HG02642 (cell line): ENCODE measurements around the gene TENM4.
"Not testable (repeated sequence)": the region's sequence is repeated elsewhere in the genome, so short reads cannot be mapped to it uniquely, and the experiment has no call there.

Source experiments
- ATAC-seq: cut with Tn5 transposase; IDR thresholded peaks from one replicate; pipeline ENCODE4 v1.9.1; 2021; ENCODE audit warnings: mild to moderate bottlenecking; ENCODE audit not compliant: unreplicated experiment, poor library complexity

TENM4 gene

DNA sequence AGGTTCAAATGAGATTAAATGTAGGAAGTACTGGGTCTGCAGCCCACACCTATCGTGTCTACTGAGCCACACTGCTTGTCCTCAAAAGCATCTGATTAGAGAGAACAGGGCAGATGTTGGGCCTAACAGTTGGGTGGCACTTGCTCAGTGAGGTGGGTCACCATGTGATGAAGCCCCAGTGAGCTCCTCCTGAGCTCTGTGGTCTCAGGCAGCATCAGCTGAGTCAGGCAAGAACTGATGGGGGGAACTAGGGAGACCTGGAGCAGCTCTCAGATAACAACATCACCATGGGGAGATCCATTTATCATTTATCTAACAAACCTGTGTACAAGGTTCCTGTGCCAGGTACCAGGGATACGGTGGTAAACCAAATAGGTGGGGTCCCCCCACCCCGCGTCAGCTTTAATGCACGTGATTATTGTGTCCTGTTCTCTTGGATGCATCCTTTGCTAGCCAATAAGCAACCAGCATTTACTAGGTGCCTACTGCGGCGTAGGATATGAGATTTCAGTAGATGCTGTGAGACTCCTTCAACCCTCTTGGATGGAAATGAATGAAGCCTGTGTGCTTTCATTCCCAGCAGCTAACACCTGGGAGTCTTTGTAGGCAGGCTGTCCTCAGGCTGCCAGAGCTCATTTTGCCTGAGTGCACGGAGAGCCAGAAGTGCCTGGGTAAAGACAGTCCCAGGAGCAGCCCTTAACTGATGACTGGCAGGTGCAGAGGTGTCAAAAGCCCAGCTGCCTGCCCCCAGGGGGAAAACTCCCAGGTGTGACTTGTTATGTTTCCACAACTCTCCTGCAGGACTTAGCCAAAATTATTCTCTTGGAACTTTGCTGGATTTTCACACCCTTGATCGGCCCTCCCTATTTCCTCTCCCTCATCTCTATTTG lies 792.6 kb downstream of the TENM4 start:
- ATAC-seq, result no peak

DNA sequence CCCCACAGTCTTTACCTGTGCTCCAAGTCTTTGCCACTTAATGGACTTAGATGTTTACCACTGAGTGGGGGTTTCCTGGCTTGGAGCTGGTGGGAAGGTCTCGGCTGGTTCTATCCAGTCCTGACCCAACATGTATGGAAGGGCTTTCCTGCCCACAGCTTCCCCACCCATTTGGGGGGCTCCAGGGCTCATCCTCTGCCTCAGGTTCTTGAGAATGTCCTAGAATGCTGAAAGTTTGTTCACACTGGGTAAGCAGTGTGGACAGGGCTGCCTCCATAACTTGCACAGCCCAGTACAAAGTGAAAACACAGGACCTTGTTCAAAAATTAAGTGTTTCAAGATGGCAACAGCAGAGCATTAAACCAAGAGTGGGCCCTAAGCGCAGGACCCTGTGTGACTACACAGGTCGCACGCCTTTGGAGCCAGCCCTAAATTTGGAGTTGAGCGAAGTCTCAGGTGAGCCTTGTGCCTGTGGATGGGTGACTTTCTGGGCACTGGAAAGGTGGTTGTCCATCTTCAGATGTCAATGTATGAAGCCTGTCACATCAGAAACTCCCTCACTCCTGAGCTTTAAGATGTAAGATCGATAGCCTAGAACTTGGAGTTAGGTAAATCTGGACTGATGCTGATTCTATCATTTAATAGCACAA lies 793.4 kb downstream of the TENM4 start:
- ATAC-seq, result no peak

DNA sequence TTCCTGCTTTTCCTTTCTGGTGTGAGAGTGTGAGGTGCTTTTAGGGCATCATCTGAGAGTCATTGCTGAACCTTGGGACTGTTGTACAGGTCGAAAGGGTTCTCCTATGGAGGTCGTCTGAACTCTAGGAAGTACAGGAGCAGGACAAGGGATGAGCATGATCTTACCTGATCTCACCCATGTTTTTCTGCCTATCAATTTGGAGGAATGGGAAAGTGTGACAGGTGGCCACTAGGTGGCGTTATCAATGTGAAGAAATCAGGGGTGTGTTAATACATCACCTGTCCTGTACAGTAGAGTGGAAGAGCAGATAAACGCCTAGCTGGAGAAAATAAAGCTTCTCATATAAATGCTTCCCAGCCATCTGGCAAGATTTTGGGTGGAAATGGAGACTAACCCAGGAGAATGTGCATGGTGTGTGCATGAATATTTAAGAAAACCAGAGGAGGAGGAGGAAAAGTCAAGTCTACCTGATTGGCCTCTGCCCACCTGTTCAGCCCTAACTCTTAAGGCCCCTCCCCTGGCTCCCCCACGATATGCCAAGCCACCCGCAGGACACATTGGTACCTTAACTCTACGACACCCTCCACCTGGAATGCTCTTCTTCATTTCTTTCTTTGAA lies 794.2 kb downstream of the TENM4 start:
- ATAC-seq, result peak; percentile 48

DNA sequence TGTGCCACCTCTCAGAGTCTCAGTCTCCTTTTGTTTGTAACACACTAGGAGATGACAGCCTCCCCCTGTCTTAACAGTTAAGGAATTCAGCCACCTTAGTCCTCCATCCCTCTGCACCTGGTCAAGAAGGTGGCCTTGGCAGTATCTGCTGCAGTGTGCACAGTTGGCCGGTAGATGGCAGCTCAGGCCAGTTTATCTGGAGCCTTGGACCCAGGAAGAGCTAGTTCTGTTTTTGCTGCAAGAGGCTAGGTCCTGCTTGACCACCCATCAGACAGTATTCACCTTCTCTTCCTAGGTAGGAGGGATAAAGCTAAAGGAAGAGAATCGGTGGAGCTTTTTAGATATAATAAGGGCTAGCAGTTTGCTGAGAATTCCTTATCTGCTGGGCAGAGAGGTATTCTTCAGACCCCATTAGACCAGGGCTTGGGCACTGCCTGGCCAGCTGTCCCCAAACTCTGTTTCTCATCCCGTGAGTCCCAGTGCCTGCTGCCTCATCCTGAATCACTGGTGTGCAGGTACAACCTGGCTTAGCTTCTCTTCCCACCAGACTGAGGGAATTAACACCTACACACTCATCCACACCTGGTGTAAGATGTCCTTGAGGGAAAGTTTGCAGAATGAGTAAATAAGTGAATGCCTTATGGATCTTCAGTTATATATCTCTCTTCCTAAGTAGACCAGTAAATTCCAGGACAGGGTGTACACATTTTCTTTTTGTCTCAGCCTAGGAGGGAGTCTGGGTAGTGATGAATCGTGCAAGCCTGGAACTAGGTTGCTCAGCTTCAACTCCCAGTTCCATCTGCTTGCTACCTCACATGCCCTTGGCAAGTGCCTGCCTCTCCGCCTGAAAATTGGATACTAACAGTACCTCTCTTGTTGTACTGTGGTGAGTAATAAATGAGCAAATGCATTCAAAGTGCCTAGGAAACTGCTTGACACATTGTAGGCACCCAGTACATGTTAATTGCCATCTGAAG lies 795.3 kb downstream of the TENM4 start:
- ATAC-seq, result peak; percentile 85

DNA sequence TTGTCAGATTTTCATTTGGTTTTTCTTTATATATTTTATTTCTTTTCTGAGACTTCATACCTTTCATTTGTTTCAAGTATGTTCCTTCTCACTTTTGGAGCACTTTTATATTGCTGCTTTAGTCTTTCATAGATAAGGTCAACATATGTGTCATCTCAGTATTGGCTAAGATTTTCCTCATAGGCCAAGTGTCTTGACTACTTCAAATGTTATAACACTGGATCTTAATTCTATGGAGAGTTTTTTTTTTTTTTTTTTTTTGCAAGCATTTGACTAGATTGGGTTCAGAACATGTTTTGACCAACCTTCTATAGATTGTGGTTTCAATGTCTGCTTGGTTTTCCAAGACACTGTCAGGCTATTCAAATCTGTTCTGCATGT lies 797.2 kb downstream of the TENM4 start:
- ATAC-seq, result no peak

DNA sequence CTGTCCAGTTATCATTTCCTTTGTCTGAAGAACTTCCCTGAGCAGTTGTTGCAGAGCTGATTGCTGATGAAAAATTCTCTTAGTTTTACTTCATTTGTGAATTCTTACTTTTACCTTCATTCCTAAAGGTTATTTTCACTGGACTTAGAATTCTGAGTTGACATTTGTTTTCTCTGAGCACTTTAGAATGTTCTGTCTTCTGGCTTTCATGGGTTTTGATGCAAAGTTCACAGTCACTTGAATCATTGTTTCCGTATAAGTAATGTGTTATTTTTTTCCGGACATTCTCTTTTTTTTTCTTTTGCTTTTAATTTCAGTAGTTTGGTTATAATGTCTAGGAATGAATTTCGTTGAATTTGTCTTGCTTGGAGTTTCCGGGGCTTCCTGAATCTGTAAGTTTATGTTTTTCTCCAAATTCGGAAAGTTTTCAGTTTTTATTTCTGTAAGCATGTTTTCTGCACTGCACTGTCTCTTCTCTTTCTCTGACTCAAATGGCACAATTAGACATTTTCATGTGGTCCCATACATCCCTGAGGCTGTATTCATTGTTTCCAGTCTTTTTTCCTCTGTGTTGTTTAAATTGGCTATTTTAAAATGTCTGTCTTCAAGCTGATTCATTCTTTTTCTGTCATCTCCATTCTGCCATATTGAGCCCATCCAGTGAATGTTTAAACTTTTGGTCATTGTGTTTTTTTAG lies 797.7 kb downstream of the TENM4 start:
- ATAC-seq, result no peak

DNA sequence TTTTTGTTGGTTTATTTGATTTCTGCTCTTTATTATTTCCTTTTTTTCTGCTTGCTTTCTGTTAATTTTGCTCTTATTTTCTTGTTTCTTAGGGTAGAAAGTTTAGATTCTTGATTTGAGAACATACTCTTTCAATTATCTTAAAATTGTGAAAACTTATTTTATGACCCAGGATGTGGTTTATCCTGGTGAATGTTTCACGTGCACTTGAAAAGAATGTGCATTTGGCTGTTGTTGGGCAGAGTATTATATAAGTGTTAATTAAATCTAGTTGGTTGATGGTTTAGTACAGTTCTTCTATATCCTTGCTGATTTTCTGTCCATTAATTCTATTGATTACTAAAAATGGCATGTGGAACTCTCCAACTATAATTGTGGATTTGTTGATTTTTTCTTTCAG lies 799.3 kb downstream of the TENM4 start:
- ATAC-seq, result no peak

DNA sequence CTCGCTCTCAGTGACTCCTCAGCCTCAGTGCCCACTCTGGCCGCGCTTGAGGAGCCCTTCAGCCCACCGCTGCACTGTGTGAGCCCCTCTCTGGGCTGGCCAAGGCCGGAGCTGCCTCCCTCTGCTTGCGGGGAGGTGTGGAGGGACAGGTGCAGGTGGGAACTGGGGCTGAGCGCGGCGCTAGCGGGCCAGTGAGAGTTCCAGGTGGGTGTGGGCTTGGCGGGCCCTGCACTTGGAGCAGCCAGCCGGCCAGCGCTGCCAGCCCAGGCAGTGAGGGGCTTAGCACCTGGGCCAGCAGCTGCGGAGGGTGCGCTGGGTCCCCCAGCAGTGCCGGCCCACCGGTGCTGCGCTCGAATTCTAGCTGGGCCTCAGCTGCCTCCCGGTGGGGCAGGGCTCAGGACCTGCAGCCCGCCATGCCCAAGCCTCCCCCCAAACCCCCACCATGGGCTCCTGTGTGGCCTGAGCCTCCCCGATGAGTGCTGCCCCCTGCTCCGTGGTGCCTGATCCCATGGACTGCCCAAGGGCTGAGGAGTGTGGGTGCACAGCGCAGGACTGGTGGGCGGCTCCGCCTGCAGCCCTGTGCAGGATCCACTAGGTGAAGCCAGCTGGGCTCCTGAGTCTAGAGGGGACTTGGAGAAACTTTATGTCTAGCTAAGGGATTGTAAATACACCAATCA lies 802.0 kb downstream of the TENM4 start:
- no peak for ATAC-seq

DNA sequence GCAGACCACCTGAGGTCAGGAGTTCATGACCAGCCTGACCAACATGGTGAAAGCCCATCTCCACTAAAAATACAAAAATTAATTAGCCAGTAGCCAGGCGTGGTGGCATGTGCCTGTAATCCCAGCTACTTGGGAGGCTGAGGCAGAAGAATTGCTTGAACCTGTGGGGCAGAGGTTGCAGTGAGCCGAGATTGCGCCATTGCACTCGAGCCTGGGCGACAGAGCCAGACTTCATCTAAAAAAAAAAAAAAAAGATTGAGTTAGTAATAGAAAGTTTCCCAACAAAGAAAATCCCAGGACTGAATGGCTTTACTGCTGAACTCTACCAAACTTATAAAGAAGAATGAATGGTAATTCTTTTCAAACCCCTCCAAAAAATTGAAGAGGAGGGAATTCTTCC lies 803.3 kb downstream of the TENM4 start:
- ATAC-seq, result not testable (repeated sequence)

DNA sequence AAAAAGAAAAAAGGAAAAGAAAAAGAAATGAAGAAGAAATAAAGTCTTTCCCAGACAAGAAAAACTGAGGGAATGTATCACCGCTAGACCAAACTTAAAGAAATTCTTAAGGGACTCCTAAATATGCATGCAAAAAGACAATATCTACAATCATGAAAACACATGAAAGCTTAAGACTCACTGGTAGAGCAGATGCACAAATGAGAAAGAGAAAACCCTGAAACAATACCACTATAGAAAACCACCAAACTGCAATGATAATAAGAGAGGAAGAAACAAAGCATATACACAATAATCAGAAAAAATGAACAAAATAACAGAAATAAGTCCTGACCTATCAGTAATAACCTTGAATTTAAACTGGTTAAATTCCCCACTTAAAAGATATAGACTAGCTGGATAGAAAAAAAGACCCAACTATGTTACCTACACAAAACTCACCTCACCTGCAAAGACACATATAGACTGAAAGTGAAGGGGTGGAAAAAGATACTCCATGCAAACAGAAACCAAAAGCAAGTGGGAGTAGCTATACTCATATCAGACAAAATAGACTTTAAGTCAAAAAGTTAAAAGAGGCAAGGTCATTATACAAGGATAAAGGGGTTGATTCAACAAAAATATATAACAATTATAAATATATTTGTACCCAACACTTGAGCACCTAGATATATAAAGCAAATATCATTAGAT lies 804.9 kb downstream of the TENM4 start:
- peak; percentile 54 for ATAC-seq

DNA sequence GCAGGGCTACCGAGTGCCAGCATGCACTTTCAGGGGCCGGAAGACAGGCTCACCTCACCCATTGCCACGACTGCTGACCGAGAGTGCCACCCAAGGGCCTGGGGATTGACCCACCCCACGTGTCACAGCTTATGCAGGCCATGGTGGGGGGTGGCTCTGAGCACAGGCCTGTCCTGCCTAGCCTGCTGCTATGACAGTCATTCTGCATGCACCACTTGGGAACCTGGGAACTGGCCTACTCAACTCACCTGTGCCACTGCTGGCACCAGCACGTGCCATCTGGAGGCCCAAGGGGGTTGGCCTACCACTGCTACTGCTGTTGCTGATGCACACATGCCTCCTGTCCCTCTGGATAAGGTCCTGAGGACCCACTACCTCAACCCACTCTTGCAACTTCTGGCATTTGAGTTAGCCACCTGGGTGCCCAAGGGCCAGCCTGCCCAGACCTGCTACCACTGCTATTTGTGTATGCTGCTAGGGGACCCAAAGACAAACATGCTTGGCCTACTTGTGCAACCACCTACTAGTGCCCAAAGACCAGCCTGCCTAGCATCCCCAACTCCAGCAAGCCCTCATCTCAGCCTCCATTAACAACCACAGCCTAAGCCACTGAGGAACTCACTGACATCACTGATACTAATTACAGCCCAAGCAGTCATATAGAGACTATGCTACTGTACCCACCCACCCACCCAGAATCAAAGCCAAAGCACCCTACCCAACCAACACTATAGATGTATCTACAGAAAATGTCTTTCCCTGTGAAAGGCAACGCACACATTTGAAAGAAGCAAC lies 807.1 kb downstream of the TENM4 start:
- ATAC-seq, result no peak

DNA sequence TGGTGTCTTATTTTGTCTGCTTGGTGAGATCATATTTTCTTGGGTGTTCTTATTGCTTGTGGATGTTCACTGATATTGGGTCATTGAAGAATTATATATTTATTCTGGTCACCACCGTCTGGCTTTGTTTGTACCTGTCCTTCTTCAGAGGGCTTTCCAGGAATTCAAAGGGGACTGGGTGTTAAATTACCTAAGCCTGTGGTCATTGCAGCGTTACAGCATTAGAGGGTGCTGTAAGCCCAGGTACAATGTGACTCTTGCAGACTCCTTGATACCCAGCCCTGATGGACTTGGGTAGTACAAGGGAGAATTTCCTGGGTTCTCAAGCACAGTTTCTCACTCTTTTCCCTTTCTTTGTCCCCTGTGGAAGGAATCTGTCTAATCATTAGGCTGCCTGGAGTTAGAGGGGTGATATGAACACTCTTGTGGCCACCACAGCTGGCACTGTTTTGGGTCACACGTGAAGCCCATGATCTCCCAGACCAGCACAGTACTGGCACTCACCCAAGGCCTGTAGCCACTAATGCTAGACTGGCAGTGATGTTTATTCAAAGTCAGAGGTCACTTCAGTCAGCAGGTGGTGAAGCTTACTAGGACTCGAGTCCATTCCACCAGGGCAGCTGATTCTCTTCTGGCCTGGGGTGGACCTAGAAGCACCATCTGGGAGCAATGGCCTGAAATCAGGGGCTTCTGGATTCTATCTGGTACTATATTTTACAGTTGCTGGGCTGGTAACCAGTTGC lies 810.1 kb downstream of the TENM4 start:
- no peak for ATAC-seq

DNA sequence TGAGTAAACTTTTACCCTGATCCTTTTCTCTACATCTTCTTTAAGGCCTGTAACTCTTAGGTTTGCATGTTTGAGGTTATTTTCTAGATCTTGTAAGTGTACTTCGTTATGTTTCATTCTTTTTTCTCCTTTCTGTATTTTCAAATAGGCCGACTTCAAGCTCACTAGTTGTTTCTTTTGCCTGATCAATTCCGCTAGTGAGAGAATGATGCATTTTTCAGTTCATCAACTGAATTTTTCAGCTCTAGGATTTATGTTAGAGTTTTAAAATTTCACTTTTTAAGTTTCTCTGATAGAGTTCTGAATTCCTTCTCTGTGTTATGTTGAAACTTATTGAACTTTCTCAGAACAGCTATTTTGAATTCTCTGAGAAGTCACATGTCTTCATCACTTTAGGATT lies 810.7 kb downstream of the TENM4 start:
- no peak for ATAC-seq

DNA sequence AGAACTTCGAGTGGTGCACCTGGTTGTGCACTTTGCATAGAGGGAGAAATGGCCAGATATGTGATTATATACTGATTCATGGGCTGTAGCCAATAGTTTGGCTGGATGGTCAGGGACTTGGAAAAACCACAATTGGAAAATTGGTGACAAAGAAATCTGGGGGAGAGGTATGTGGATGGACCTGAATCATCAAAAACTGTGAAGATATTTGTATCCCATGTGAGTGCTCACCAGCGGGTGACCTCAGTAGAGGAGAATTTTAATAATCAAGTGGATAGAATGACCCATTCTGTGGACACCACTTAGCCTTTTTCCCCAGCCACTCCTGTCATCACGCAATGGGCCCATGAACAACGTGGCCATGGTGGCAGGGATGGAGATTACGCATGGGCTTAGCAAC lies 818.2 kb downstream of the TENM4 start:
- ATAC-seq, result no peak

DNA sequence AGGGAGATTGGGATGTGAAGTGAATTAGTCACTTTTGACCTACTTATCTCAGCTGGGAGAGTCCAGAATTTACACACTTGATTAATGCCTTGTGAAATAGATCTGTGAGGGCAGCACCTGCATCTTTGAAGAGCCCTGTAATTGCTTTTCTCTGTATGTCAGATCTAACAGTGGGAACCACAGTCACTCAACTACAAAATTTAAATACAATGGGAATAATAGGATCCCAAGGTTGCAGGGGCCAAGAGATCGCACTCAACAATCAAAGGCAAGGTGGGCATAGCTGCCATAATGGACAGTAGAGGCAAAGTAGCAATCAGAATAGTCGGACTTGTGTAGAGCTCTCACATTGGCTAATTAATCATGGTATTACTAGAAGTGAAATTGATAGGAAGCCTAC lies 820.7 kb downstream of the TENM4 start:
- no peak for ATAC-seq

DNA sequence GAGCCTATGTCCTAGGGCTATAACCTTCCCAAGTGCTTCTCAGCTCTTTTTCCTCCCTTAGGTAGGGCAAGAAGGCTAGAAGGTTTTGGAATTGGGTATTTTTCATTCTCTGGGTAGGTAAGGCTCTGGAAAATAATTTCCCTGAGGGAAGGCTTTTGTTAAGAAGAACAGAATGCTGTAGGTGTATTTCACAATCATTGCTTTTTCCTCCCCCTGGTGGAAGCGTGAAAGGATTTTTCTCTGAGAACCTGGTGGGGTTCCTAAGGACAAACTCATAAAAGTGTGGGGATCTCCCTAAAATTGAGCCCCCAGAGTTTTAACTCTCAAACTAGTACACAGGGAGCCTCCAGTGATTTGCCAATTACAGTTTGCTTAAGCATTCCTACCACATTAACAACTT lies 825.1 kb downstream of the TENM4 start:
- no peak for ATAC-seq

DNA sequence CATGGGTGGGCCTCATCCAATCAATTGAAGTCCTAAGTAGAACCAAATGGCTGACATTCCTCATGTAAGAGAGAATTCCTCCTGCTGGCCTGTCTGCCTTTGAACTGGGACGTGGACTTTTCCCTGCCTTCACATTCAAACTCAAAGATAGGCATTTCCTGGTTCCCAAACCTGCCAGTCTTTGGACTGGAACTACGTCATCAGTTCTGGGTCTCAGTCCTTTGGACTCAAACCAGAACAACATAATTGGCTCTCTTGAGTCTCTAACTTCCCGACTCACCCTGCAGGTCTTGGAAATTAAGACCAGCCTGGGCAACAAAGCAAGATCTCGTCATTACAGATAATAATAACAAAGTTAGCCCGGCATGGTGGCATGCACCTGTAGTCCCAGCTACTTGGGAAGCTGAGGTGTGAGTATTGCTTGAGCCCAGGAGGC lies 827.4 kb downstream of the TENM4 start:
- no peak for ATAC-seq
